K562 (cell line): ENCODE data around the gene VSNL1. TPM values are rescaled to one million over a fixed set of nuclear protein-coding genes. Genes with fewer than 3 reads are reported as not detected.

ENCODE experiments used
- ATAC-seq: fragments of 200-7000 bp; cut with Tn5 transposase; 3 replicates; pipeline ENCODE4 v1.9.1; 2020; ENCODE audit warnings: moderate library complexity
- BruUV-seq: library from RNA; stranded (reverse); fragments of 400-500 nt; replicated peaks from 2 replicates; lab custom pipeline; 2021; lab: Mats Ljungman, UMichigan
- CTCF ChIA-PET: fragments of 300-600 bp; formaldehyde crosslinking; extraction: SDS; loops from one replicate; lab custom pipeline; 2021; ENCODE audit warnings: low intra/inter-chr PET ratio; lab: Yijun Ruan, JAX
- POLR2A ChIA-PET: fragments of 300-600, 350-650 bp; sonication (Branson Sonifier 250); formaldehyde crosslinking; extraction: SDS; loops from one replicate; lab custom pipeline; 2021; ENCODE audit warnings: antibody characterized with exemption, inconsistent platforms; lab: Yijun Ruan, JAX
- DNase-seq, 4 experiments: peaks; one replicate each; pipeline versions ENCODE4 v3.0.0 to v3.0.0-alpha.2; 2011 to 2018; ENCODE audit warnings: low spot score in 3 of 4, mixed read lengths in 3 of 4; ENCODE audit errors: extremely low read depth in 1 of 4
- FAIRE-seq: peaks from 2 replicates; lab custom pipeline; 2011; peaks lifted over from hg19 to GRCh38; lab: Jason Lieb, UNC
- H2AFZ ChIP-seq: 2 replicates; pipeline ENCODE4 v1.6.0; 2011; ENCODE audit warnings: low read depth, low read length, control low read depth, inconsistent platforms
- H3K27ac ChIP-seq: fragments of 200-600 bp; 3 replicates; pipeline ENCODE4 v1.8.0; 2011; ENCODE audit warnings: low read depth, mild to moderate bottlenecking, control low read depth, inconsistent platforms, low read length, moderate library complexity, mixed read lengths; ENCODE audit errors: extremely low read depth
- H3K27me3 ChIP-seq, 2 experiments: fragments of 300-600 bp in 1 of 2; 2 replicates in 1 of 2; 3 replicates in 1 of 2; pipeline versions ENCODE4 v1.6.0 to v1.8.0; 2011; ENCODE audit warnings: inconsistent platforms in 2 of 2, low read length in 2 of 2, mild to moderate bottlenecking in 1 of 2, mixed read lengths in 1 of 2, moderate library complexity in 1 of 2; ENCODE audit not compliant: control insufficient read depth in 2 of 2, insufficient read depth in 2 of 2
- H3K36me3 ChIP-seq: fragments of 300-600 bp; 3 replicates; pipeline ENCODE4 v1.8.0; 2011; ENCODE audit warnings: mild to moderate bottlenecking, low read length, inconsistent platforms; ENCODE audit not compliant: control insufficient read depth, insufficient read depth
- H3K4me1 ChIP-seq, 2 experiments: fragments of 200-600 bp in 1 of 2; replicated peaks in 1 of 2; 2 replicates in 1 of 2; 3 replicates in 1 of 2; pipeline versions ENCODE4 v1.5.1 to v1.8.0; 2011; ENCODE audit warnings: inconsistent platforms in 2 of 2, low read length in 2 of 2, mild to moderate bottlenecking in 1 of 2, mixed read lengths in 1 of 2, moderate library complexity in 1 of 2; ENCODE audit not compliant: control insufficient read depth in 2 of 2, insufficient read depth in 2 of 2
- H3K4me2 ChIP-seq: 2 replicates; pipeline ENCODE4 v1.6.1; 2011; ENCODE audit warnings: low read length, control low read depth, inconsistent platforms, mixed read lengths; ENCODE audit not compliant: insufficient read depth
- H3K4me3 ChIP-seq: fragments of 200-600 bp; sonication (generic), shearing (Covaris generic); 2 replicates; pipeline ENCODE4 v1.5.1; 2016; ENCODE audit warnings: control low read depth, inconsistent platforms
- H3K79me2 ChIP-seq: fragments of 200-600 bp; 3 replicates; pipeline ENCODE4 v1.8.0; 2011; ENCODE audit warnings: low read length, inconsistent platforms; ENCODE audit not compliant: control insufficient read depth, insufficient read depth
- H3K9ac ChIP-seq, 2 experiments: 2 replicates each; pipeline versions ENCODE4 v1.6.0 to v1.6.1; 2011; ENCODE audit warnings: low read depth in 2 of 2, low read length in 2 of 2, control low read depth in 1 of 2, inconsistent platforms in 1 of 2, mild to moderate bottlenecking in 1 of 2, mixed read lengths in 1 of 2; ENCODE audit not compliant: insufficient read depth in 1 of 2
- H3K9me1 ChIP-seq: one replicate; pipeline ENCODE4 v1.6.0; 2011; ENCODE audit warnings: inconsistent platforms, mild to moderate bottlenecking, low read length, moderate library complexity; ENCODE audit not compliant: control insufficient read depth, insufficient read depth
- H3K9me3 ChIP-seq: replicated peaks from 2 replicates; pipeline ENCODE4 v1.5.1; 2011; ENCODE audit warnings: low read depth, low read length, inconsistent platforms; ENCODE audit not compliant: control insufficient read depth, insufficient read depth
- H4K20me1 ChIP-seq: replicated peaks from 2 replicates; pipeline ENCODE4 v1.6.1; 2011; ENCODE audit warnings: low read length, inconsistent platforms, mixed read lengths; ENCODE audit not compliant: control insufficient read depth, insufficient read depth
- COPS2 ChIP-seq: fragments of 450-650 bp; conservative IDR thresholded peaks from 2 replicates; pipeline ENCODE4 v1.6.1; 2016; ENCODE audit warnings: mild to moderate bottlenecking, moderate library complexity
- CREB1 ChIP-seq, 2 experiments: sonication (generic) in 1 of 2; formaldehyde crosslinking in 1 of 2; IDR thresholded peaks; 2 replicates each; pipeline versions ENCODE4 v1.6.1 to v1.8.0; 2012 to 2022; ENCODE audit warnings: inconsistent platforms in 1 of 2, mild to moderate bottlenecking in 1 of 2, missing genetic modification reagents in 1 of 2, moderate library complexity in 1 of 2
- CREM ChIP-seq: IDR thresholded peaks from 2 replicates; pipeline ENCODE4 v1.6.1; 2014; ENCODE audit warnings: antibody characterized with exemption, low read depth
- MCM3 ChIP-seq: fragments of 450-650 bp; IDR thresholded peaks from 2 replicates; pipeline ENCODE4 v1.6.1; 2016
- RFX5 ChIP-seq: IDR thresholded peaks from 2 replicates; pipeline ENCODE4 v1.6.1; 2011; ENCODE audit warnings: low read depth, mild to moderate bottlenecking, improper control_type of control experiment, low read length
- TEAD2 ChIP-seq: fragments of 450-650 bp; IDR thresholded peaks from 2 replicates; pipeline ENCODE4 v1.6.1; 2016; ENCODE audit warnings: missing genetic modification characterization, control low read depth, missing compliant biosample characterization
- TFE3 ChIP-seq: fragments of 450-650 bp; formaldehyde crosslinking; IDR thresholded peaks from 2 replicates; pipeline ENCODE4 v1.4.0; 2020; ENCODE audit warnings: mild to moderate bottlenecking, mixed read lengths
- ZNF445 ChIP-seq: fragments of 250-450 bp; sonication (Bioruptor Pico); IDR thresholded peaks from 2 replicates; pipeline ENCODE4 v1.4.0; 2020; ENCODE audit warnings: low read depth, mild to moderate bottlenecking, moderate library complexity
- ZNF780A ChIP-seq: fragments of 250-450 bp; sonication (Bioruptor Pico); IDR thresholded peaks from 2 replicates; pipeline ENCODE4 v1.5.0; 2021; ENCODE audit warnings: mild to moderate bottlenecking
- WGBS: fragments of 100-300 bp; shearing (Covaris generic); methylation state at CpG from one replicate; pipeline ENCODE4 v1.1.6; 2016; ENCODE audit warnings: low coverage, mixed read lengths; ENCODE audit not compliant: insufficient coverage; ENCODE audit errors: missing lambda C conversion rate; 5-methylcytosine and 5-hydroxymethylcytosine counted together
- in situ Hi-C: fragments of 300-500 bp; cut with MboI; formaldehyde crosslinking; loops from 4 replicates; pipeline ENCODE4 v1.15.0; 2018; ENCODE audit warnings: inconsistent platforms, mixed read lengths
- intact Hi-C: fragments of 100-400 bp; cut with micrococcal nuclease; formaldehyde crosslinking; loops from 2 replicates; pipeline ENCODE4 v1.14.2; 2022
- polyA plus RNA-seq, 8 experiments: library from polyadenylated mRNA; depleted of rRNA in 4 of 8; stranded (reverse) in 5 of 8; unstranded in 3 of 8; fragments of >200 nt; fragmentation: Nextera tagmentation in 2 of 8; fragmentation: Illumina TruSeq in 1 of 8; extraction: Ambion mirVana in 2 of 8; extraction: Trizol in 1 of 8; gene quantifications; 2 replicates each; pipeline versions ENCODE4 v1.2.1 to v1.2.3, GENCODE V29; 2011 to 2014; ENCODE audit warnings: inconsistent platforms in 1 of 8, missing spikeins in 1 of 8
- total RNA-seq, 7 experiments: library from RNA; depleted of rRNA in 6 of 7; stranded (reverse); fragments of >200 nt in 6 of 7; fragmentation: Illumina TruSeq in 2 of 7; extraction: Trizol in 2 of 7; gene quantifications; 2 replicates each; pipeline versions ENCODE4 v1.2.1 to v1.2.3, GENCODE V29; 2011 to 2021; ENCODE audit warnings: low replicate concordance in 1 of 7

The VSNL1 gene
- total and polyA plus RNA-seq, 9 of the 15 experiments (the other 6 are each of a cell fraction or from before 2014, with no cell fraction given): 0.20 TPM; not detected in 8

- 66% methylated on average over 2 of the region's 2 CpGs for WGBS
- Histone ChIP-seq H3K9ac (no peak overlapping the region), H3K4me2 (no peak overlapping the region), H3K4me3 (no peak overlapping the region), H2AFZ (peak overlapping the region; percentile 29), H3K27me3 (no peaks in the 10 kb centered on the region), H3K9me3 (no peaks in the 10 kb centered on the region), H3K36me3 (no peaks in the 10 kb centered on the region), H3K9me1 (no peaks in the 10 kb centered on the region), H3K4me1 (peaks cover 3 to 6% of the 10 kb centered on the region in 2 experiments; a peak in 2 of 5 replicates), H4K20me1 (no peaks in the 10 kb centered on the region), H3K79me2 (no peaks in the 10 kb centered on the region), H3K27ac (no peak overlapping the region)
- intact Hi-C loops: no loop called here
- DNase-seq (no peak), ATAC-seq (no peak), FAIRE-seq (no peak)
- 0 out of 2 replicates have a peak, but pooled peaks have one; percentile 23 for TF ChIP-seq CREB1 (IDR thresholded peaks at IDR 0.05)
- no peak for TF ChIP-seq CREB1 (CRISPR knock-in tag; IDR thresholded peaks at IDR 0.05)
- TF ChIP-seq TEAD2 (tag): no peak
- no peak for TF ChIP-seq COPS2
- peak; percentile 94 for TF ChIP-seq RFX5
- TF ChIP-seq CREM: 0 out of 2 replicates have a peak, but pooled peaks have one; percentile 19
- no peak for TF ChIP-seq TFE3 (CRISPR knock-in tag)
- TF ChIP-seq ZNF445: no peak
- no peak for TF ChIP-seq ZNF780A (CRISPR knock-in tag)
- no peak for TF ChIP-seq MCM3
- in situ Hi-C loops: no loop called here
- ChIA-PET POLR2A (no interaction called here), CTCF (no interaction called here)
- BruUV-seq: no TSS peak
These were observed 19.7 kb upstream of the VSNL1 start for GRCh38 chr2:17520761-17521160.
